ENCODE results near the gene MESD.

MESD gene

DNA sequence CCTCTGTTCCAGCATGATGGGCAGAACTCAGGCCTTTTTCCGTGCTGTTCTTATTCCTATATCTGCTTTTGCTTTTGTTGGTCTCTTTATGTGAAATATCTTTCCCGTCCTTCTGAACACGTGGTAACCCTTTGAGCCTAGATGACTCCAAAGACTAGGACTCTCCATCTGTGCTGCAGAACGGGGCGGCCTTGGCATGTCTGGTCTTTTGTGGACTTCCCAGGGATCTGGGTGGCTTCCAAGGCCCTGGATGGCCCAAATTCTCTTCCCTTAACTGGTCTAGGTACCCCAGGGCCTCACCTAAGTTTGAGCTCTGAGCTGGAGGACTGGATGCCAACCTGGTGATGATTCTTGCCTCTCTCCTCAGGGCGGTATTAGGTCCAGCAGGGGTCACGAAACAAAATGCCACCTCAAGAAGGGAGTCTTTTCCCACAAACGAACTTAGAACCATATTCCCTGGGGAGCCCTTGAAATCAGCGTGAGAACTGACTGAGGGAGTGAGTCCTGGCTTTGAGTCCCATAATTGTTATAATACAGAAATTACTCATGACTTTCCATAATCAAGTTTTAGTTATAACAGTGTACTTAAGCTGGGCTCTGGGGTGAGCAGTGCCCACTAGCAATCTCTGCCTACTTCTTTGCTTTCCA lies 25.0 kb upstream of the MESD start:
- no peak for DNase-seq

- DNase-seq, result no peak
Measured at GRCh38 chr15:81013396-81013929, 23.8 kb upstream of the MESD start.

DNA sequence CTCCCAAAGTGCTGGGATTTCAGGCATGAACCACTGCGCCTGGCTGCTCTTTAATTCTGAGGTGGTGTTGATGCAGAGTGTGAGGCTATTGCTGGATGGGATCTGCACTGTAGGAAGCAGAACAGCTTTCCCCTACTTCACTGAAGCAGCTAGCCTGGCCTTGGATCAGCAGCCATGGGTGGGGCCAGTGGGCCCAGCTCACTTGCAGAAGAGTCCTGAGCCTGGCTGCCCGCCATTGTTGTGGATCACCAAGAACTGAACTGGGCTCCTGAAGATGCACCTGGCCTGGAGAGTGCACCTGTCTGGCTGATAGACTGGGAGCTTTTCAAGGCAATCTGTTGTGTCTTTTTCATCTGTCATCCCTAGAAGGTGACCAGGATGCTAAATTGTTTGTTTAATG lies 23.0 kb upstream of the MESD start:
- DNase-seq, result no peak

DNA sequence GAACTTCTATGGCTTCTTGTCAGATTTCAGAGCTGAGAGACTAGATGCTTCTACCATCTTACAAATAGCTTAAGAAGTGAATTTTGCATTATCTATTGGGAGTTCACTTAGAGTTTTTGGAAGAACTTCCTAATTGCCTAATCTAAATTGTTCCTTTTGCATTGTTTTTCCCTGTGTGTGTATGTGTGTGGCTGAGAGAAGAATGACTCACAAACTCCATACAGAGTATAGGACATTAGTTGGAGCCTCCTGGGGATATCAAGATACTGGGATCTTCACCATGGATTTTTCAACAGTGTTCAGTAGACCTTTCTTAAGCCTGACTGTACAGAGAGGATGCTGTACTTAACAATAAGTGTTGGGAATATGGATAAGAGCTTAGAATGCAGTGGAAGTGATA lies 22.0 kb upstream of the MESD start:
- DNase-seq, result no peak

DNA sequence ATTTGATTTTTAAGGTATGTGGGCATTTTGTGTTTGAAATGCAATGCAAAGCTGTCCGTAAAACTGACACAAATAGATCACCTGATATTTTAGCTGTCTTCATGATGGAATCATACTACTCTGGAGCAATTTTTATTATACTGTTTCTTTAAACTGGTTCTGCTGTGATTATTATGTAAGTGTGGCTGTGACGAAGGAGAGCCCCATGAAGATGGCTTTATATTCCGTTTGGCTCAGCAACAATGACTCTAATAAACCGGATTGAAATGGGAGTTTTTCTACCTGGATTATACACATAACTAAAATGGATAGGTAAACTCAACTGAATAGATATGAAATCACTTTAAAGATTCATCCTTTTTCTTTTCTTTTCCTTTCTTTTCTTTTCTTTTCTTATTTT lies 20.5 kb upstream of the MESD start:
- DNase-seq, result no peak

DNA sequence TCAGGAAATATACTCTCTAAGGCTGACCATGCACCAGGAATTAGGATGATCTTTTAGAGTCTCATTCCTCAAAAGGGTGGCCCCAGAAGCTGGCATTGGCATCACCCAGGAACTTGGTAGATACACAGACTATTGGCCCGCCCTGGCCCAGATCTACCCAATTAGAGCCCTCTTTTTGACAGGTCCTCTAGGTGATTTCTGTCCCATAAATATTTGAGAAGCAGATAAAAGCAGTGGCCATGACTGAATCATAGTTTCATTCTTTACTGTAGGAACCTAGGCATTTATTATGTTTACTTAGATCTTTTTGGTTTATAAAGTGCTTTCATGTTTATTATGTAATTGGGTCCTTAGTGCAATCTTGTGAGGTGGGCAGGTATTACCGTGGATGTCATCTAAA lies 18.7 kb upstream of the MESD start:
- no peak for DNase-seq

GRCh38 chr15:81007428-81008064 lies 17.9 kb upstream of the MESD start:
- DNase-seq, result no peak

DNA sequence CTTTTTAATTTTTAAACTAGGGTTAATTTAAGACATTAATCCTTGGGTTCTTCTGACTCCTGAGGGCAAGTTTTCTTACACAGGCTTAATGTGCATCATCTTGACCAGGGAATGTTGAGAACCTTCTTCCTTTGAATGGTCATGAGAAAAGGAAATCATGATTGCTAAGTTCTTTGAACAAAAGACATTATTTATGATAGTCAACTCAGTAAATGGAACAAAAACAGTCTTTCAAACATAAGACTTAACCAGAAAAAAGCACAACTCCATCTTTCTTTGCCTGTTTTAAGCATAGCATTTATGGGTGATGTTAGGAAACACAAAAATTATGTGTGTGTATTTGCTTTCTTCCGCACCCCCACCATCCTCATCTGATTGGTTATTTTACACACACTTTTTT lies 16.5 kb upstream of the MESD start:
- DNase-seq, result no peak

- no peak for DNase-seq
Measured at GRCh38 chr15:81003097-81003350, 13.4 kb upstream of the MESD start.

GRCh38 chr15:81002331-81003096 lies 12.9 kb upstream of the MESD start:
- no peak for DNase-seq

GRCh38 chr15:81002009-81002330 lies 12.4 kb upstream of the MESD start:
- no peak for DNase-seq

DNA sequence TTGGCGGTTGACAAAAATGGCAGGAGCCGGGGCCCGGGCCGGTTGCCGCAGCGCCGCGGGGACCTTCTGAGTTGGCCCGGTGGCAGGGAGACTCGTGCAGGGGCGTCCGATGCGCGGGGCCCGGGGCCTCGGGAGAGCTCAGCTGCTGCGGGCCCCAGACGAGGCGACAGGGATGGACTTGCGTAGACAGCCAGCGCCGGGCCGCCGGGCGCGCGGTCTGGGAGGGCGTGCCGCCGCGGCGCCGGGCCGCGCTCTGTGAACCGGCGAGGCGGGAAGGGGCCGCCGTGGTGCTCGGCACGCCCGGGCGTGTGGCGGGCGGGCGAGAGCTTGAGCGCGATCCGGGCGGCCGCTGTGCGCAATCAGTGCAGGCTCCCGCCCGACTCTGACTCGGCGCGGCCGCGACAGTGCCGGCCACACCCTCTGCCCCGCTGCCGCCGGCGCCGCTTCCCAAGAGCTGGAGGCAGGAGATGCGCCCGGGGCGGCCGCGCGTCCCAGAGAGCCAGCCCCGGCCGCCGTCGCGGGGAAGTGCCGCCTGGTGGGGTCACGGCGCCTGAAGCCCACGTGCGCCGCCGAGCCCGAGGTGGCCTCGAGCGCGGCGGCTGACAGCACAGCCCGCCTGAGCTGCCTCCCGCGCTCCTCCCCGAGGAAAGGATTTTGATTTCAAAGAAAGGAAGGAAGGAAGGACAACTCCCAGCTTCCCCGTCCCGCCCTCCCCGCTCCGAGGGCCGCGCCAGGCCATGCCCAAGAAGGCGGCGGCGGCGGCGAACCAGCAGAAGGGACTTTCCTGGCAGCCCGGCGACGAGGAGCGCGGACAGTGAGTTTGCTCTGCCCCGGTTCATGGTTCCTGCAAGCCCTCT lies 11.8 kb upstream of the MESD start:
- no peak for DNase-seq

- DNase-seq, result peak; percentile 48
Measured at GRCh38 chr15:81000624-81001151, 11.1 kb upstream of the MESD start, which contains the start of gene TLNRD1. Gene TLNRD1 (plus strand): TSS chr15:81000923. CDS start chr15:81002272, 1,349 bp downstream.

- DNase-seq, result no peak
Measured at GRCh38 chr15:81000144-81000623, 10.6 kb upstream of the MESD start.

GRCh38 chr15:80999623-81000036 lies 10.0 kb upstream of the MESD start:
- no peak for DNase-seq

GRCh38 chr15:80998251-80998650 lies 8.6 kb upstream of the MESD start:
- no peak for DNase-seq

- no peak for DNase-seq
Measured at GRCh38 chr15:80997692-80998091, 8.1 kb upstream of the MESD start.

DNA sequence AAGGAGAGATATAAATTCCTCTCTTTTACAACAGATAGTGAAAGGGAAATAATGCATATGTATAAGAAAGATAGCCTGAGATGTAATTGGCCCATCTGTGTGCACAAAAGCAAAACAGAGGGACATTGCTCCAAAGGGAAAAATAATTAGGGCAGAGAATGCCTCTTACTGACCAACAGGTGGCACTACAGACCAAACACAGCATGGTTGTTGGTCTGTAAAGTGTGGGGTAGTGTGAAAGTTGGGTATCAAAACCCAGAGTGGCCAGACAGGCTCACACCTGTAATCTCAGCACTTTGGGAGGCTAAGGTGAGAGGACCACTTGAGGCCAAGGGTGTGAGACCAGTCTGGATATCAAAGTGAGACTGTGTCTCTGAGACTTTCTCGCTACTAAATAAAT lies 6.6 kb upstream of the MESD start:
- no peak for DNase-seq

DNA sequence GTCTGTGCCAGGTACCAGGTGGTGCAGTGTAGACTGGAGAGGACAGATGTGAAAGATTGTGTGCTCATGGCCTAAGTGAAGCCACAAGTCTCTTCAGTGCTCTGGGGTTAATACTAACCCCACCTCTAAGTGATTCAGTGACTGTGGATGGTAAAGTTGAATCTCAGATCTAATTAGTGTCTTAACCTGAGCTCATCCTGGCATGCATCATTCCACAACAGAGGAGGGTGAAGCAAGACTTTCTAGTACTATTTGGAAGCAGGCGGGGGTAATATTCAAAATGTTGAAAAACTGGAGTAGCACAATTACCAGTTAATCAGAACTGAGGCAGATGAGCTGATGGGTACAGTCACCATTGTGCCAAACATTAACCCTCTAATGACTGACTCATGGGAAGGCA lies 2.8 kb upstream of the MESD start:
- DNase-seq, result no peak

DNA sequence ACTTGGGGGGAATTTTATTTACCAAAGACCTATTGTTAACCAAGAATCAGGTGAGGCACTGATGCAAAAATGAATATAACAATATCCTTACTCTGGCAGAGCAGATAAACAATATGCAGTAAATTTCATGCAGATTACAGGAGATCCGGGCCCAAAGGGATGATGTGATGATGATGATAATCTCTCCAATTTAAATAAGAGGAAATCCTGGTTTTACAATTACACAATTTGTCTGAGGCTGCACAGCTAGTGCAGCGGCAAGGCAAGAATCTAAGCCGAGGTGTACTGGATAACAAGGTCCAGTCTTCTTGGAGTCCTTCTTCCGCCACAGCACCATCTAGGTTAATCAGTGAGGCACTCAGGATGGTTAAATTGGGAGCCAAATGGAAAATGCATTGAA lies 2.4 kb upstream of the MESD start:
- DNase-seq, result no peak

- DNase-seq, result no peak
Measured at GRCh38 chr15:80991421-80991820, 1.8 kb upstream of the MESD start.

DNA sequence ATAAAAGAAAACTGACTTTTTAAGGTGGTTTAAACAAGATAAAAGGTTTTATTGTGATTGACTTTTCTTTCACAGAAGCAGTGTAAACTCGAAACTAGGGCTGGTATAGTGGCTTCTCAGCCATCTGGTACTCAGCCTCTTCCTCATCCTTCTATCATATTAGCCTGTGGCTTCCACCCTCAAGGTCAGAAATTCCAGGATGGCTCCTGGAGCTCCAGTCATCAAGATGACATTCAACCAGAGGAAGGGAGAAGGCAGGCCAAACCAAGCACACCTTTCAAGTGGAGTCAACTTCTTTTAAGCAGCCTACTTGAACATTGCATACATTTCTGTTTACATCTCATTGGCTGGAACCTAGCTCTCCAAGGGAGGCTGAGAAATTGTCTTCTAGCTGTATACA lies 1.3 kb upstream of the MESD start:
- DNase-seq, result no peak

DNA sequence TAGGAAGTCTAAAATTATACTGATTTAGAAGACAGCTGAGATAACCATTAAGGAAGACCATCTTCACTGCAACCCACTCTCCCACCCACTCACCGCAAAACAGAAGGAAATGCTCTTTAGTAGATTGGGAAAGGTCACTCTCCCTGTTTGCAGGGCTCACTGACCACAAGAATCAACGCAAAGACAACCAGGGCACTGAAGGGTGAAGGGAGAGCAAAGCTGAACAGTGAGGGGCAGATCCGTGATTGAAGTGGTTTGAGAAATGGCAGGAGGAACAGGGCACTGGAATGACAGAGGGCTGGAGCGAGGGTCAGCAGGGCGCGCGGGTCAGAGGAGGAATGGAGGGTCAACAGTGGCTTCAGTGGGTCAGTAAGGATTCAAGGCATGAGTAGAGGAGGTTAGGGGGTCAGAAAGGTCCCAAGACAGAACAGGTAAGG lies 520 bp downstream of the MESD start:
- DNase-seq, result no peak
